Measurements from ENCODE around the gene ANTXRL.

Gene ANTXRL

GRCh38 chr10:46248651-46249146, 38.1 kb upstream of the ANTXRL start:
- TF ChIP-seq TAF1 (IDR thresholded peaks at IDR 0.05; ENCODE audit: borderline replicate concordance, insufficient read depth, low read length): no peak

GRCh38 chr10:46250481-46250880, 36.3 kb upstream of the ANTXRL start:
- no peak for TF ChIP-seq REST (IDR thresholded peaks at IDR 0.05; ENCODE audit: insufficient read depth in 1 of 2, low read depth in 2 of 2, low read length in 2 of 2)
- no peak for TF ChIP-seq TAF1 (IDR thresholded peaks at IDR 0.05; ENCODE audit: borderline replicate concordance, insufficient read depth, low read length)
- TF ChIP-seq POLR2AphosphoS5 (IDR thresholded peaks at IDR 0.05; ENCODE audit: low read depth, low read length): no peak
- no peak for TF ChIP-seq FOXP2 (optimal IDR thresholded peaks at IDR 0.05; ENCODE audit: borderline replicate concordance, extremely low read depth, extremely low read length, insufficient read depth)

GRCh38 chr10:46250898-46251856, 35.6 kb upstream of the ANTXRL start:
- TF ChIP-seq TAF1 (IDR thresholded peaks at IDR 0.05; ENCODE audit: borderline replicate concordance, insufficient read depth, low read length): no peak
- no peak for TF ChIP-seq SIN3A (IDR thresholded peaks at IDR 0.05; ENCODE audit: borderline replicate concordance, insufficient read depth, low read length)
- no peak for TF ChIP-seq REST (IDR thresholded peaks at IDR 0.05; ENCODE audit: insufficient read depth in 1 of 2, low read depth in 2 of 2, low read length in 2 of 2)
- no peak for TF ChIP-seq POLR2AphosphoS5 (IDR thresholded peaks at IDR 0.05; ENCODE audit: low read depth, low read length)
- TF ChIP-seq FOXP2 (optimal IDR thresholded peaks at IDR 0.05; ENCODE audit: borderline replicate concordance, extremely low read depth, extremely low read length, insufficient read depth): no peak

GRCh38 chr10:46251857-46252847, 34.6 kb upstream of the ANTXRL start:
- TF ChIP-seq FOXP2 (optimal IDR thresholded peaks at IDR 0.05; ENCODE audit: borderline replicate concordance, extremely low read depth, extremely low read length, insufficient read depth) (no peak), REST (IDR thresholded peaks at IDR 0.05; ENCODE audit: insufficient read depth in 1 of 2, low read depth in 2 of 2, low read length in 2 of 2) (no peak), SIN3A (IDR thresholded peaks at IDR 0.05; ENCODE audit: borderline replicate concordance, insufficient read depth, low read length) (no peak)
